Gastrocnemius medialis (tissue), 4 donors: ENCODE measurements around the gene GADD45G. TPM values are rescaled to one million over a fixed set of nuclear protein-coding genes. Genes with fewer than 3 reads are reported as not detected.

ENCODE experiments used
- ATAC-seq, 2 donors: fragments of 150-250 bp; one replicate each; pipeline ENCODE4 v1.9.1; 2016
- DNase-seq, 2 donors: peaks; one replicate each; pipeline ENCODE4 v3.0.0-alpha.2; 2019
- H3K27ac ChIP-seq, 4 donors: fragments of 200-600 bp; sonication (generic); 1 replicate in 1 of 4; 2 replicates in 3 of 4; pipeline ENCODE4 v1.5.1; 2016 to 2018; ENCODE audit warnings: mild to moderate bottlenecking in 2 of 4, moderate library complexity in 1 of 4
- H3K27me3 ChIP-seq, 3 donors: fragments of 200-600 bp; sonication (generic) in 2 of 3; 1 replicate in 1 of 3; 2 replicates in 2 of 3; pipeline versions ENCODE4 v1.5.1 to v1.6.0; 2016 to 2019; ENCODE audit warnings: mild to moderate bottlenecking in 1 of 3, moderate library complexity in 1 of 3
- H3K36me3 ChIP-seq, 2 donors: fragments of 200-600 bp; sonication (generic) in 1 of 2; one replicate each; pipeline ENCODE4 v1.5.1; 2017 to 2018
- H3K4me1 ChIP-seq, 2 donors: fragments of 200-600 bp; sonication (generic) in 1 of 2; one replicate each; pipeline ENCODE4 v1.5.1; 2016 to 2017; ENCODE audit warnings: mild to moderate bottlenecking in 2 of 2
- H3K4me3 ChIP-seq, 4 donors: fragments of 200-600 bp; sonication (generic) in 3 of 4; 1 replicate in 1 of 4; 2 replicates in 3 of 4; pipeline ENCODE4 v1.5.1; 2016 to 2019; ENCODE audit warnings: mild to moderate bottlenecking in 2 of 4
- H3K9me3 ChIP-seq, 3 donors: fragments of 200-600 bp; sonication (generic) in 2 of 3; 1 replicate in 1 of 3; 2 replicates in 2 of 3; pipeline ENCODE4 v1.5.1; 2016 to 2019
- CTCF ChIP-seq, 5 experiments: fragments of 450-650 bp in 3 of 5; fragments of 200-600 bp in 2 of 5; sonication (generic) in 2 of 5; IDR thresholded peaks in 4 of 5; conservative IDR thresholded peaks in 1 of 5; 1 replicate in 4 of 5; 2 replicates in 1 of 5; pipeline ENCODE4 v1.5.1; 2016 to 2019; ENCODE audit warnings: antibody characterized with exemption in 5 of 5, mild to moderate bottlenecking in 3 of 5, moderate library complexity in 3 of 5
- POLR2A ChIP-seq, 2 donors: fragments of 450-650 bp; IDR thresholded peaks; one replicate each; pipeline ENCODE4 v1.6.1; 2017; ENCODE audit warnings: antibody characterized with exemption in 2 of 2, mild to moderate bottlenecking in 2 of 2, moderate library complexity in 2 of 2
- in situ Hi-C, 4 donors: fragments of 200-750 bp; cut with MboI; loops; one replicate each; pipeline versions ENCODE4 v1.15.0 to v1.8.0; 2017; ENCODE audit warnings: low sequenced_read_pairs in 4 of 4
- intact Hi-C: fragments of 100-400 bp; cut with DNase I; formaldehyde crosslinking; loops from one replicate; pipeline ENCODE4 v1.15.1; 2023; ENCODE audit warnings: low total_unique reads
- total RNA-seq, 4 donors: library from RNA; depleted of rRNA; stranded (reverse); fragments of >200 nt; gene quantifications; one replicate each; pipeline versions ENCODE4 v1.1.0 to v1.2.3, GENCODE V29; 2016

Gene GADD45G
- total RNA-seq, 4 donors from 2014 or later = 84.6 to 154 (median 117) TPM

GRCh38 chr9:89622933-89623861 is 18.4 kb downstream of the GADD45G start:
- no peaks in the 10 kb centered on the region for H3K27me3 ChIP-seq
- TF ChIP-seq CTCF (IDR thresholded peaks at IDR 0.05 in 4 of 5, conservative IDR thresholded peaks at IDR 0.05 in 1 of 5) (no peak), POLR2A (IDR thresholded peaks at IDR 0.05) (peak; percentile 23 to 48)
- H3K36me3 ChIP-seq = no peaks in the 10 kb centered on the region
- peak overlapping the region; percentile 12 to 32 (median 24) for H3K4me3 ChIP-seq
- peak; percentile 81 to 89 for DNase-seq
- H3K9me3 ChIP-seq = no peaks in the 10 kb centered on the region
- intact Hi-C loops = loop anchor here (5.0 kb wide), 1 partner anchor 254 kb away; no protein-coding TSS in a partner anchor
- peak overlapping the region; percentile 88 to 94 (median 90) for H3K27ac ChIP-seq
- in situ Hi-C loops = loop anchor here (25.0 kb wide), 1 partner anchor 264 kb away; no protein-coding TSS in a partner anchor
- peak; percentile 67 to 78 for ATAC-seq
- peaks cover 56 to 59% of the 10 kb centered on the region in 2 donors for H3K4me1 ChIP-seq

- ATAC-seq (peak; percentile 21 to 40), DNase-seq (peak; percentile 41 to 72)
- H3K36me3 ChIP-seq = no peaks in the 10 kb centered on the region
- H3K4me1 ChIP-seq = peaks cover 55 to 59% of the 10 kb centered on the region in 2 donors
- TF ChIP-seq POLR2A (IDR thresholded peaks at IDR 0.05) (no peak), CTCF (IDR thresholded peaks at IDR 0.05 in 4 of 5, conservative IDR thresholded peaks at IDR 0.05 in 1 of 5) (peak in 2 of 5 experiments; percentile 39 to 49)
- peak overlapping the region; percentile 88 to 94 (median 90) for H3K27ac ChIP-seq
- intact Hi-C loops = loop anchor here (5.0 kb wide), 1 partner anchor 253 kb away; no protein-coding TSS in a partner anchor
- in situ Hi-C loops = loop anchor here (25.0 kb wide), 1 partner anchor 263 kb away; no protein-coding TSS in a partner anchor
- H3K27me3 ChIP-seq = no peaks in the 10 kb centered on the region
- H3K9me3 ChIP-seq = no peaks in the 10 kb centered on the region
- peak overlapping the region in 3 of 4 donors; percentile 12 to 32 (median 28) for H3K4me3 ChIP-seq
Observed at GRCh38 chr9:89623925-89624420, 19.2 kb downstream of the GADD45G start.

- no peaks in the 10 kb centered on the region for H3K36me3 ChIP-seq
- no peak for ATAC-seq
- intact Hi-C loops = no loop called here
- H3K9me3 ChIP-seq = no peaks in the 10 kb centered on the region
- TF ChIP-seq CTCF (IDR thresholded peaks at IDR 0.05 in 4 of 5, conservative IDR thresholded peaks at IDR 0.05 in 1 of 5) (no peak), POLR2A (IDR thresholded peaks at IDR 0.05) (no peak)
- no peak for DNase-seq
- H3K4me3 ChIP-seq = no peak overlapping the region
- no peaks in the 10 kb centered on the region for H3K27me3 ChIP-seq
- peaks cover 36 to 45% of the 10 kb centered on the region in 2 donors for H3K4me1 ChIP-seq
- in situ Hi-C loops = no loop called here
- H3K27ac ChIP-seq = no peak overlapping the region
Observed at GRCh38 chr9:89625721-89626687, 21.2 kb downstream of the GADD45G start.

- Histone ChIP-seq H3K27ac (no peak overlapping the region), H3K4me3 (no peak overlapping the region), H3K4me1 (peaks cover 29 to 37% of the 10 kb centered on the region in 2 donors), H3K27me3 (no peaks in the 10 kb centered on the region), H3K36me3 (no peaks in the 10 kb centered on the region), H3K9me3 (no peaks in the 10 kb centered on the region)
- DNase-seq (no peak), ATAC-seq (no peak)
- in situ Hi-C loops = no loop called here
- TF ChIP-seq CTCF (IDR thresholded peaks at IDR 0.05 in 4 of 5, conservative IDR thresholded peaks at IDR 0.05 in 1 of 5) (no peak), POLR2A (IDR thresholded peaks at IDR 0.05) (no peak)
- intact Hi-C loops = no loop called here
Observed at GRCh38 chr9:89626741-89627265, 22.0 kb downstream of the GADD45G start.
